SK-N-MC (cell line): ENCODE data around the gene FLG2.

Experiments
- EZH2 ChIP-seq: fragments of 200-600 bp; sonication (generic); IDR thresholded peaks from one replicate; pipeline ENCODE4 v1.6.1; 2017; ENCODE audit warnings: antibody characterized with exemption
- POLR2AphosphoS5 ChIP-seq: IDR thresholded peaks from 2 replicates; pipeline ENCODE4 v1.6.1; 2012; ENCODE audit warnings: mild to moderate bottlenecking, low read depth, low read length, borderline replicate concordance

- no peak for TF ChIP-seq EZH2
- no peak for TF ChIP-seq POLR2AphosphoS5
These were observed 46.4 kb downstream of the FLG2 start for GRCh38 chr1:152313319-152313801.
